Osteocyte (in vitro differentiated cells): Measurements from ENCODE around the gene KRTAP4-1. TPM values are rescaled to one million over a fixed set of nuclear protein-coding genes. Genes with fewer than 3 reads are reported as not detected.
"Not testable (repeated sequence)": the region's sequence is repeated elsewhere in the genome, so short reads cannot be mapped to it uniquely, and the experiment has no call there.

ENCODE experiments used
- DNase-seq: peaks from one replicate; pipeline ENCODE4 v3.0.0; 2021; ENCODE audit warnings: mixed read lengths; ENCODE audit not compliant: unreplicated experiment; ENCODE audit errors: extremely low spot score
- H3K27ac Mint-ChIP-seq: one replicate; pipeline ENCODE4 v1.8.0; 2021; ENCODE audit warnings: mild to moderate bottlenecking, mixed read lengths; ENCODE audit not compliant: unreplicated experiment
- H3K27me3 Mint-ChIP-seq: one replicate; pipeline ENCODE4 v1.8.0; 2021; ENCODE audit warnings: mixed read lengths; ENCODE audit not compliant: unreplicated experiment
- H3K36me3 Mint-ChIP-seq: one replicate; pipeline ENCODE4 v1.8.0; 2021; ENCODE audit warnings: mixed read lengths; ENCODE audit not compliant: unreplicated experiment
- H3K4me1 Mint-ChIP-seq: one replicate; pipeline ENCODE4 v1.8.0; 2021; ENCODE audit warnings: mixed read lengths; ENCODE audit not compliant: unreplicated experiment
- H3K4me3 Mint-ChIP-seq: one replicate; pipeline ENCODE4 v1.8.0; 2021; ENCODE audit warnings: mild to moderate bottlenecking, moderate library complexity, mixed read lengths; ENCODE audit not compliant: unreplicated experiment
- H3K9me3 Mint-ChIP-seq: one replicate; pipeline ENCODE4 v1.8.0; 2021; ENCODE audit warnings: mixed read lengths; ENCODE audit not compliant: unreplicated experiment
- CTCF ChIP-seq: fragments of 200-600 bp; sonication (generic); IDR thresholded peaks from 2 replicates; pipeline ENCODE4 v1.5.0; 2021; ENCODE audit warnings: antibody characterized with exemption, mild to moderate bottlenecking, moderate library complexity
- total RNA-seq: library from RNA; stranded (reverse); gene quantifications from 2 replicates; pipeline ENCODE4 v1.2.1, GENCODE V29; 2021

The KRTAP4-1 gene
- total RNA-seq, 1 donor from 2014 or later = not detected

DNA sequence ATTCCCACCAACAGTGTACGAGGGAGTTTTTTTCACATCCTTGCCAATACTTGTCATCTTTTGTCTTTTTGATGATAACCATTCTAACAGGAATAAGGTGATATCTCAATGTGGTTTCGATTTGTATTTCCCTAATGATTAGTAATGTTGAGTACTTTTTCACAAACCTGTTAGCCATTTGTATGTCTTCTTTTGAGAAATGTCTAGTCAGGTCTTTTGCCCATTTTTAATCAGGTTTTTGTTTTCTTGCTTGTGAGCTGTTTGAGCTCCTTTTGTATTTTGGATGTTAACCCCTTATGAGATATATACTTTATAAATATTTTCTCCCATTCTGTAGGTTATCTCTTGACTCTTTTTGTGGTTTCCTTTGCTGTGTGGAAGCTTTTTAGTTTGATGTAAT, 33.2 kb downstream of the KRTAP4-1 start:
- no peak for TF ChIP-seq CTCF
- DNase-seq = no peak
- Mint-ChIP-seq H3K4me1 (no peaks in the 10 kb centered on the region), H3K36me3 (no peaks in the 10 kb centered on the region), H3K4me3 (no peak overlapping the region), H3K27me3 (no peaks in the 10 kb centered on the region), H3K27ac (no peak overlapping the region), H3K9me3 (no peaks in the 10 kb centered on the region)

- no peaks in the 10 kb centered on the region for H3K36me3 Mint-ChIP-seq
- H3K4me1 Mint-ChIP-seq = no peaks in the 10 kb centered on the region
- TF ChIP-seq CTCF = no peak
- H3K27me3 Mint-ChIP-seq = no peaks in the 10 kb centered on the region
- no peak overlapping the region for H3K4me3 Mint-ChIP-seq
- no peak overlapping the region for H3K27ac Mint-ChIP-seq
- DNase-seq = no peak
- no peaks in the 10 kb centered on the region for H3K9me3 Mint-ChIP-seq
Observed at GRCh38 chr17:41150026-41150425, 34.7 kb downstream of the KRTAP4-1 start.

DNA sequence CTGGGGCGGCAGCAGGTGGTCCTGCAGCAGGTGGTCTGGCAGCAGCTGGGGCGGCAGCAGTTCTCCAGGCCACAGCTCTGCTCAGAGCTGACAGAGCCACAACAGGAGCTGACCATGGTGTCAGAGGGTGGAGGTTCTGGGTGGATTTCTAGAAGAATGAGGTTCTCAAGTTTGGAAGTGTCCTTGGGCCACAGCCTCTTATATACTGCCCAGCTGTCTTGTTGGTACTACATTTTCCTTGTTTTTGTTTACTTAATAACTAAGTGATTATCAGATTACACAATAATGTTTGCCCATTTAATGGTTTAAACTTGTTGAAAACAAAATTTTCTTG, 35.1 kb downstream of the KRTAP4-1 start, which contains the start of gene KRTAP4-5:
Gene KRTAP4-5, minus strand, starts transcription at position 174 of the 334 bp plus-strand sequence. Its CDS starts 58 bp downstream, at position 116.
- no peaks in the 10 kb centered on the region for H3K4me1 Mint-ChIP-seq
- no peaks in the 10 kb centered on the region for H3K9me3 Mint-ChIP-seq
- H3K4me3 Mint-ChIP-seq = no peak within 1 kb of the TSS
- no peak for TF ChIP-seq CTCF
- no peaks in the 10 kb centered on the region for H3K36me3 Mint-ChIP-seq
- H3K27ac Mint-ChIP-seq = no peak within 1 kb of the TSS
- DNase-seq = no peak
- no peaks in the 10 kb centered on the region for H3K27me3 Mint-ChIP-seq

- H3K9me3 Mint-ChIP-seq, H3K4me1 Mint-ChIP-seq, H3K27me3 Mint-ChIP-seq, H3K4me3 Mint-ChIP-seq, H3K36me3 Mint-ChIP-seq, DNase-seq, H3K27ac Mint-ChIP-seq: not testable (repeated sequence)
Observed at GRCh38 chr17:41148971-41149651, 35.6 kb downstream of the KRTAP4-1 start.

DNA sequence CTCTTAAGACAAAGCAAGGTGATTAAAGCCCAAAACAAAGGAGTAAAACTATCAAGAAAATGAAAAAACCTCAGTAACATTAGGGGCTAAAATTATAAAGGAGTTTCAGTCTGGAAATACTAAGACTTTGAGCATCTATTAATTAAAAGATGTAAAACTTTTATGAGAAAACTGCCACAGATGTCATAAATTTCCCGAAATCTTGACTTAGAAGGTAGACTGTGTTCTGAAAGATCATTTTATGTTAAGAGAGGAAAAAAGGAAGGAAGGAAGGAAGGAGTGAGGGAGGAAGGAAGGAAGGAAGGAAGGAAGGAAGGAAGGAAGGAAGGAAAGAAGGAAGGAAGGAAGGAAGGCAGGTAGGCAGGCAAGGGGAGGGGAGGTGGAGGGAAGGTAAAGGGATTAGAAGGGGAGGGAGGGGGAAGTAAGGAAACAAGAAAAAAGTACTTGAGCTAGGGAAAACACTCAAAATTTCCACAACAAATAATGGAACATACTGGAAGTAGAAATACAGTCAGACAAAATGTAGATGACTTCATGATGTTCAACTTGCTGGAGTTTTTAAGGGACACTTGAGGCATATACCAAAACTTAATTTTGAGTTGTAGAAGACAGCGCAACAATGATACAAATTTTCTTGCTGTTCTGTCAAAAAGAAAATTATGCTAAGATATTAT, 37.0 kb downstream of the KRTAP4-1 start:
- TF ChIP-seq CTCF = no peak
- DNase-seq = no peak
- Mint-ChIP-seq H3K27ac (no peak overlapping the region), H3K36me3 (peaks cover 7% of the 10 kb centered on the region), H3K9me3 (peaks cover 12% of the 10 kb centered on the region), H3K27me3 (no peaks in the 10 kb centered on the region), H3K4me1 (no peaks in the 10 kb centered on the region), H3K4me3 (no peak overlapping the region)
